Muscle layer of duodenum (tissue), 2 donors: Measurements from ENCODE around the gene RCE1.

Experiments used
- H3K27ac ChIP-seq: one replicate; pipeline ENCODE4 v1.7.0; 2013; ENCODE audit warnings: mild to moderate bottlenecking, low read length
- H3K27me3 ChIP-seq: one replicate; pipeline ENCODE4 v1.7.0; 2013; ENCODE audit warnings: low read depth, mild to moderate bottlenecking, control low read depth, low read length
- H3K36me3 ChIP-seq, 2 donors: one replicate each; pipeline ENCODE4 v1.7.0; 2013; ENCODE audit warnings: low read length in 2 of 2, control low read depth in 1 of 2, mild to moderate bottlenecking in 1 of 2; ENCODE audit not compliant: insufficient read depth in 2 of 2, control insufficient read depth in 1 of 2
- H3K4me1 ChIP-seq, 2 donors: one replicate each; pipeline ENCODE4 v1.7.0; 2013; ENCODE audit warnings: low read length in 2 of 2, mild to moderate bottlenecking in 2 of 2, control low read depth in 1 of 2, moderate library complexity in 1 of 2; ENCODE audit not compliant: insufficient read depth in 2 of 2, control insufficient read depth in 1 of 2
- H3K4me3 ChIP-seq, 2 donors: one replicate each; pipeline ENCODE4 v1.7.0; 2013; ENCODE audit warnings: low read length in 2 of 2, low read depth in 1 of 2, mild to moderate bottlenecking in 1 of 2
- H3K9me3 ChIP-seq, 2 donors: one replicate each; pipeline ENCODE4 v1.7.0; 2013; ENCODE audit warnings: low read length in 2 of 2, control low read depth in 1 of 2, mild to moderate bottlenecking in 1 of 2; ENCODE audit not compliant: control insufficient read depth in 1 of 2
- donor health status: healthy.

The RCE1 gene

GRCh38 chr11:66845876-66846212, 2.6 kb downstream of the RCE1 start:
- Histone ChIP-seq H3K4me3 (no peak overlapping the region), H3K27me3 (no peaks in the 10 kb centered on the region), H3K9me3 (no peaks in the 10 kb centered on the region), H3K4me1 (peaks cover 13 to 24% of the 10 kb centered on the region in 2 donors), H3K27ac (no peak overlapping the region), H3K36me3 (peaks cover 13 to 36% of the 10 kb centered on the region in 2 donors)

GRCh38 chr11:66846671-66847091, 3.4 kb downstream of the RCE1 start:
- Histone ChIP-seq H3K4me3 (no peak overlapping the region), H3K27me3 (no peaks in the 10 kb centered on the region), H3K36me3 (peaks cover 13 to 36% of the 10 kb centered on the region in 2 donors), H3K4me1 (peaks cover 13 to 22% of the 10 kb centered on the region in 2 donors), H3K9me3 (no peaks in the 10 kb centered on the region), H3K27ac (no peak overlapping the region)

- Histone ChIP-seq H3K27me3 (no peaks in the 10 kb centered on the region), H3K27ac (no peak overlapping the region), H3K4me3 (no peak overlapping the region), H3K36me3 (peaks cover 13 to 39% of the 10 kb centered on the region in 2 donors), H3K4me1 (peaks cover 5 to 13% of the 10 kb centered on the region in 2 donors), H3K9me3 (no peaks in the 10 kb centered on the region)
Observed at GRCh38 chr11:66847461-66848232, 4.4 kb downstream of the RCE1 start.

GRCh38 chr11:66848671-66849500, 5.6 kb downstream of the RCE1 start:
- no peaks in the 10 kb centered on the region for H3K9me3 ChIP-seq
- no peak overlapping the region for H3K4me3 ChIP-seq
- H3K4me1 ChIP-seq: peaks cover 5 to 11% of the 10 kb centered on the region in 2 donors
- no peaks in the 10 kb centered on the region for H3K27me3 ChIP-seq
- H3K36me3 ChIP-seq: peaks cover 13 to 36% of the 10 kb centered on the region in 2 donors
- H3K27ac ChIP-seq: no peak overlapping the region

GRCh38 chr11:66849501-66850234, 6.4 kb downstream of the RCE1 start:
- H3K9me3 ChIP-seq: no peaks in the 10 kb centered on the region
- no peaks in the 10 kb centered on the region for H3K27me3 ChIP-seq
- H3K4me3 ChIP-seq: no peak overlapping the region
- H3K36me3 ChIP-seq: peaks cover 13 to 35% of the 10 kb centered on the region in 2 donors
- no peak overlapping the region for H3K27ac ChIP-seq
- peaks cover 1 to 4% of the 10 kb centered on the region in 2 donors for H3K4me1 ChIP-seq

- Histone ChIP-seq H3K27ac (no peak overlapping the region), H3K4me1 (peaks cover under 1% of the 10 kb centered on the region in 2 donors), H3K9me3 (no peaks in the 10 kb centered on the region), H3K4me3 (no peak overlapping the region), H3K36me3 (peaks cover 13 to 29% of the 10 kb centered on the region in 2 donors), H3K27me3 (no peaks in the 10 kb centered on the region)
Observed at GRCh38 chr11:66850235-66850587, 7.0 kb downstream of the RCE1 start.

- Histone ChIP-seq H3K27me3 (no peaks in the 10 kb centered on the region), H3K36me3 (peaks cover 9 to 24% of the 10 kb centered on the region in 2 donors), H3K27ac (no peak overlapping the region), H3K9me3 (no peaks in the 10 kb centered on the region), H3K4me3 (no peak overlapping the region), H3K4me1 (peaks cover 5% of the 10 kb centered on the region in 2 donors)
Observed at GRCh38 chr11:66850588-66851238, 7.5 kb downstream of the RCE1 start.

GRCh38 chr11:66851239-66851596, 8.0 kb downstream of the RCE1 start:
- no peaks in the 10 kb centered on the region for H3K9me3 ChIP-seq
- H3K4me3 ChIP-seq: no peak overlapping the region
- peaks cover 6% of the 10 kb centered on the region in 2 donors for H3K4me1 ChIP-seq
- H3K36me3 ChIP-seq: peaks cover 9 to 19% of the 10 kb centered on the region in 2 donors
- H3K27me3 ChIP-seq: no peaks in the 10 kb centered on the region
- H3K27ac ChIP-seq: no peak overlapping the region

GRCh38 chr11:66851698-66852465, 8.6 kb downstream of the RCE1 start:
- Histone ChIP-seq H3K4me3 (no peak overlapping the region), H3K36me3 (peaks cover 4 to 12% of the 10 kb centered on the region in 2 donors), H3K4me1 (peaks cover 6% of the 10 kb centered on the region in 2 donors), H3K27me3 (no peaks in the 10 kb centered on the region), H3K27ac (no peak overlapping the region), H3K9me3 (no peaks in the 10 kb centered on the region)

GRCh38 chr11:66852466-66853241, 9.4 kb downstream of the RCE1 start:
- Histone ChIP-seq H3K9me3 (no peaks in the 10 kb centered on the region), H3K4me3 (no peak overlapping the region), H3K27me3 (no peaks in the 10 kb centered on the region), H3K36me3 (peaks cover 3 to 6% of the 10 kb centered on the region in 2 donors), H3K27ac (no peak overlapping the region), H3K4me1 (peaks cover 6% of the 10 kb centered on the region in 2 donors)
